Measurements from ENCODE around the gene FYN. TPM values are rescaled to one million over a fixed set of nuclear protein-coding genes. Genes with fewer than 3 reads are reported as not detected.
A peak's percentile ranks its signal among the peaks of the same experiment; 100 is the strongest.

Gene FYN
- total and polyA plus RNA-seq, 10 of the 15 experiments (the other 5 are each of a cell fraction or from before 2014, with no cell fraction given): 51.4 to 247 (median 138) TPM

GRCh38 chr6:111779031-111779430 lies 94.2 kb downstream of the FYN start:
- no peak overlapping the region for H3K9ac ChIP-seq (ENCODE audit: control insufficient read depth, insufficient read depth, low read length)
- no peaks in the 10 kb centered on the region for H3K27me3 ChIP-seq (replicated peaks in 1 of 2; ENCODE audit: control insufficient read depth in 2 of 2, insufficient read depth in 2 of 2, low read length in 1 of 2)
- H2AFZ ChIP-seq (ENCODE audit: control insufficient read depth, low read depth, low read length): no peak overlapping the region
- no peaks in the 10 kb centered on the region for H3K9me3 ChIP-seq (replicated peaks; ENCODE audit: control insufficient read depth, insufficient read depth, low read length)
- BruUV-seq (replicated peaks): TSS peak; percentile 14
- no peak overlapping the region for H3K4me2 ChIP-seq (ENCODE audit: control insufficient read depth, insufficient read depth)
- ChIA-PET CTCF (interaction anchor here (0.6 to 2.3 kb wide), 7 partner anchors 9 to 83 kb away, joined by 3 to 16 read pairs (median 3); no protein-coding TSS in a partner anchor), RAD21 (ENCODE audit: unreplicated experiment) (interaction anchor here (0.7 to 4.4 kb wide), 5 partner anchors 9 to 64 kb away, joined by 3 to 30 read pairs (median 5); no protein-coding TSS in a partner anchor), POLR2A (interaction anchor here (0.6 to 1.7 kb wide), 6 partner anchors 9 to 96 kb away, joined by 3 to 12 read pairs (median 6); no protein-coding TSS in a partner anchor), SMC1A (ENCODE audit: uncharacterized antibody, unreplicated experiment) (interaction anchor here (0.8 to 5.9 kb wide), 12 partner anchors 9 to 214 kb away, joined by 3 to 50 read pairs (median 5); no protein-coding TSS in a partner anchor)
- ATAC-seq: no peak
- intact Hi-C loops (cut with micrococcal nuclease; ENCODE audit: unreplicated experiment) (loop anchor here (5.0 kb wide), 2 partner anchors 218 to 263 kb away; no protein-coding TSS in a partner anchor), in situ Hi-C loops (cut with MboI) (no loop called here)
- H3K27ac ChIP-seq (ENCODE audit: control insufficient read depth, insufficient read depth): no peak overlapping the region
- peaks cover 47% of the 10 kb centered on the region for H3K79me2 ChIP-seq (ENCODE audit: control insufficient read depth, insufficient read depth, low read length)
- peaks cover 7 to 13% of the 10 kb centered on the region in 2 experiments for H3K36me3 ChIP-seq (ENCODE audit: control insufficient read depth in 2 of 2, insufficient read depth in 2 of 2, low read length in 1 of 2)
- no peak overlapping the region for H3K4me3 ChIP-seq
- peaks cover 22% of the 10 kb centered on the region for H3K4me1 ChIP-seq (ENCODE audit: control insufficient read depth, insufficient read depth, low read length)
- no peak for DNase-seq (ENCODE audit: low read depth, low spot score)
- no peaks in the 10 kb centered on the region for H4K20me1 ChIP-seq (ENCODE audit: control insufficient read depth, insufficient read depth)
- TF ChIP-seq BACH1 (IDR thresholded peaks at IDR 0.05; ENCODE audit: borderline replicate concordance): no peak
- no peak for TF ChIP-seq CEBPB (IDR thresholded peaks at IDR 0.05; ENCODE audit: borderline replicate concordance in 1 of 2, low read depth in 2 of 2, low read length in 2 of 2)
- TF ChIP-seq HCFC1 (IDR thresholded peaks at IDR 0.05; ENCODE audit: low read length): no peak
- no peak for TF ChIP-seq TAF1 (IDR thresholded peaks at IDR 0.05; ENCODE audit: borderline replicate concordance, low read depth, low read length)
- no peak for TF ChIP-seq BRCA1 (IDR thresholded peaks at IDR 0.05; ENCODE audit: low read depth, low read length)
- no peak for TF ChIP-seq NRF1 (conservative IDR thresholded peaks at IDR 0.05; ENCODE audit: low read depth, low read length)
- no peak for TF ChIP-seq POLR2AphosphoS5 (IDR thresholded peaks at IDR 0.05; ENCODE audit: low read length)
- no peak for FAIRE-seq
- 35% methylated on average over 3 of the region's 3 CpGs for WGBS (ENCODE audit: insufficient coverage, insufficient replicate concordance, low lambda C conversion rate, missing lambda C conversion rate)
